Lung (tissue), 12 donors: Measurements from ENCODE around the gene DDX46. TPM values are rescaled to one million over a fixed set of nuclear protein-coding genes. Genes with fewer than 3 reads are reported as not detected.

Experiments
- ATAC-seq: fragments of 200-7000 bp; cut with Tn5 transposase; one replicate; pipeline ENCODE4 v1.9.1; 2020; ENCODE audit warnings: moderate number of reproducible peaks; ENCODE audit not compliant: insufficient read depth, low FRiP score
- DNase-seq, 3 donors: peaks; one replicate each; pipeline ENCODE4 v3.0.0-alpha.2; 2013 to 2017
- H3K27ac ChIP-seq, 2 donors: one replicate each; pipeline ENCODE4 v1.5.1; 2013; ENCODE audit warnings: mild to moderate bottlenecking in 2 of 2, moderate library complexity in 2 of 2, control low read depth in 1 of 2, inconsistent platforms in 1 of 2, low read depth in 1 of 2, low read length in 1 of 2
- H3K27me3 ChIP-seq, 3 donors: one replicate each; pipeline ENCODE4 v1.5.1; 2013; ENCODE audit warnings: low read length in 2 of 3; ENCODE audit not compliant: control insufficient read depth in 3 of 3, insufficient read depth in 3 of 3
- H3K36me3 ChIP-seq, 4 donors: one replicate each; pipeline ENCODE4 v1.5.1; 2013; ENCODE audit warnings: low read length in 4 of 4, mild to moderate bottlenecking in 1 of 4, moderate library complexity in 1 of 4; ENCODE audit not compliant: control insufficient read depth in 4 of 4, insufficient read depth in 4 of 4
- H3K4me1 ChIP-seq, 5 donors: one replicate each; pipeline ENCODE4 v1.5.1; 2013; ENCODE audit warnings: low read length in 5 of 5, mild to moderate bottlenecking in 2 of 5, moderate library complexity in 1 of 5; ENCODE audit not compliant: control insufficient read depth in 5 of 5, insufficient read depth in 5 of 5
- H3K4me3 ChIP-seq: one replicate; pipeline ENCODE4 v1.5.1; 2013; ENCODE audit warnings: mild to moderate bottlenecking, control low read depth, moderate library complexity
- H3K9ac ChIP-seq, 2 donors: one replicate each; pipeline ENCODE4 v1.5.1; 2013; ENCODE audit warnings: low read length in 2 of 2, control low read depth in 1 of 2; ENCODE audit not compliant: insufficient read depth in 1 of 2
- H3K9me3 ChIP-seq, 4 donors: one replicate each; pipeline ENCODE4 v1.5.1; 2013; ENCODE audit warnings: low read length in 3 of 4, mild to moderate bottlenecking in 1 of 4, moderate library complexity in 1 of 4; ENCODE audit not compliant: control insufficient read depth in 4 of 4, insufficient read depth in 3 of 4
- WGBS, 2 donors: extraction: QIAGEN DNeasy Blood & Tissue Kit; methylation state at CpG; one replicate each; pipeline ENCODE4 v1.1.7; 2013; 5-methylcytosine and 5-hydroxymethylcytosine counted together
- polyA plus RNA-seq, 2 donors: library from polyadenylated mRNA; stranded (reverse); fragments of 200-250 nt; gene quantifications; one replicate each; pipeline ENCODE4 v1.2.1, GENCODE V29; 2013
- total RNA-seq, 2 donors: library from RNA; depleted of rRNA in 1 of 2; stranded (reverse); fragments of >200 nt in 1 of 2; gene quantifications; one replicate each; pipeline ENCODE4 v1.2.1, GENCODE V29; 2014 to 2021
- TF ChIP-seq, protein P1 (sequence below): IDR thresholded peaks from 2 replicates; pipeline ENCODE4 v1.5.1; 2012; ENCODE audit warnings: mild to moderate bottlenecking; ENCODE audit errors: control extremely low read depth, extremely low read depth
- donor health status: control.
- donor health status: control.
- donor health status: Bipolar disorder and iron deficiency.
- donor health status: healthy.
- donor health status: DM: yes; HTN: yes; CAD: no.

DDX46 gene
- total and polyA plus RNA-seq, 4 donors = 21.8 to 73.8 (median 31.5) TPM

- Histone ChIP-seq H3K9me3 (no peaks in the 10 kb centered on the region), H3K27me3 (no peaks in the 10 kb centered on the region), H3K27ac (no peak overlapping the region), H3K4me3 (no peak overlapping the region), H3K9ac (no peak overlapping the region), H3K4me1 (peaks cover 0 to 6% (median 3%) of the 10 kb centered on the region in 5 donors), H3K36me3 (peaks cover 0 to 11% (median 2%) of the 10 kb centered on the region in 4 donors)
- 91 to 94% methylated on average over 3 of the region's 3 CpGs for WGBS, 2 donors
- DNase-seq (no peak), ATAC-seq (no peak)
- TF ChIP-seq, protein P1, sequence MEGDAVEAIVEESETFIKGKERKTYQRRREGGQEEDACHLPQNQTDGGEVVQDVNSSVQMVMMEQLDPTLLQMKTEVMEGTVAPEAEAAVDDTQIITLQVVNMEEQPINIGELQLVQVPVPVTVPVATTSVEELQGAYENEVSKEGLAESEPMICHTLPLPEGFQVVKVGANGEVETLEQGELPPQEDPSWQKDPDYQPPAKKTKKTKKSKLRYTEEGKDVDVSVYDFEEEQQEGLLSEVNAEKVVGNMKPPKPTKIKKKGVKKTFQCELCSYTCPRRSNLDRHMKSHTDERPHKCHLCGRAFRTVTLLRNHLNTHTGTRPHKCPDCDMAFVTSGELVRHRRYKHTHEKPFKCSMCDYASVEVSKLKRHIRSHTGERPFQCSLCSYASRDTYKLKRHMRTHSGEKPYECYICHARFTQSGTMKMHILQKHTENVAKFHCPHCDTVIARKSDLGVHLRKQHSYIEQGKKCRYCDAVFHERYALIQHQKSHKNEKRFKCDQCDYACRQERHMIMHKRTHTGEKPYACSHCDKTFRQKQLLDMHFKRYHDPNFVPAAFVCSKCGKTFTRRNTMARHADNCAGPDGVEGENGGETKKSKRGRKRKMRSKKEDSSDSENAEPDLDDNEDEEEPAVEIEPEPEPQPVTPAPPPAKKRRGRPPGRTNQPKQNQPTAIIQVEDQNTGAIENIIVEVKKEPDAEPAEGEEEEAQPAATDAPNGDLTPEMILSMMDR = no peak
These were observed 82.2 kb downstream of the DDX46 start for GRCh38 chr5:134840811-134841210.

DNA sequence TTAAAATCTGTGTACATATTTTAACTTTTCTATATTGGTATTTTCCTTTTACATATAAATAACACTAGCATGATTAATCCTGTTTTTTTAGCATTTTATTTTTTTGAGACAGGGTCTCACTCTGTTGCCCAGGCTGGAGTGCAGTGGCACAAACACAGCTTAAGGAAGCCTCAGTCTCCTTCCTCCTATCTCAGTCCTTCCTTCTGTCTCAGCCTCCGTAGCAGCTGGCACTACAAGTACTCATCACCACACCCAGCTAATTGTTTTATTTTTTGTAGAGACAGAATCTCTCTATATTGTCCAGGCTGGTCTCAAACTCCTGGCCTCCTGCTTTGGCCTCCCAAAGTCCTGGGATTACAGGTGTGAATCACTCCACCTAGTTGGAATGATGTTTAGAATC is 85.7 kb downstream of the DDX46 start:
- 90 to 92% methylated on average over 1 of the region's 1 CpG for WGBS, 2 donors
- DNase-seq = no peak
- H3K9me3 ChIP-seq = no peaks in the 10 kb centered on the region
- peaks cover 0 to 17% (median 2%) of the 10 kb centered on the region in 4 donors for H3K36me3 ChIP-seq
- H3K4me1 ChIP-seq = peaks cover 0 to 16% (median 6%) of the 10 kb centered on the region in 5 donors
- H3K27me3 ChIP-seq = no peaks in the 10 kb centered on the region
- TF ChIP-seq, protein P1 = no peak
- H3K27ac ChIP-seq = no peak overlapping the region
- no peak for ATAC-seq
- H3K9ac ChIP-seq = no peak overlapping the region
- no peak overlapping the region for H3K4me3 ChIP-seq

GRCh38 chr5:134845335-134845851 is 86.8 kb downstream of the DDX46 start:
- no peaks in the 10 kb centered on the region for H3K9me3 ChIP-seq
- TF ChIP-seq, protein P1 = no peak
- H3K27me3 ChIP-seq = no peaks in the 10 kb centered on the region
- H3K4me3 ChIP-seq = peak overlapping the region; percentile 98
- peak in 1 of 3 donors; percentile 37 for DNase-seq
- H3K27ac ChIP-seq = peak overlapping the region; percentile 95 to 99
- 10% methylated on average over 12 of the region's 12 CpGs for WGBS, 2 donors
- ATAC-seq = no peak
- peaks cover 0 to 13% (median 4%) of the 10 kb centered on the region in 4 donors for H3K36me3 ChIP-seq
- H3K4me1 ChIP-seq = peaks cover 0 to 16% (median 6%) of the 10 kb centered on the region in 5 donors
- H3K9ac ChIP-seq = peak overlapping the region in 1 of 2 donors; percentile 77
